Omental fat pad (tissue), 4 donors: ENCODE results near the gene BIRC6. TPM values are rescaled to one million over a fixed set of nuclear protein-coding genes. Genes with fewer than 3 reads are reported as not detected.

ENCODE experiments used
- ATAC-seq: fragments of 150-250 bp; one replicate; pipeline ENCODE4 v1.9.1; 2016; ENCODE audit warnings: mild to moderate bottlenecking, moderate library complexity; ENCODE audit not compliant: low FRiP score
- DNase-seq: peaks from one replicate; pipeline ENCODE4 v3.0.0-alpha.2; 2019; ENCODE audit warnings: low spot score
- total RNA-seq, 4 donors: library from RNA; depleted of rRNA; stranded (reverse); fragments of >200 nt; gene quantifications; one replicate each; pipeline ENCODE4 v1.1.0, GENCODE V29; 2016
- TF ChIP-seq, protein P1 (sequence below), 3 donors: fragments of 450-650 bp; IDR thresholded peaks; one replicate each; pipeline ENCODE4 v1.5.1; 2016 to 2017; ENCODE audit warnings: antibody characterized with exemption in 3 of 3, mild to moderate bottlenecking in 3 of 3, moderate library complexity in 2 of 3

The BIRC6 gene
- total RNA-seq, 4 donors from 2014 or later: 118 to 226 (median 151) TPM

DNA sequence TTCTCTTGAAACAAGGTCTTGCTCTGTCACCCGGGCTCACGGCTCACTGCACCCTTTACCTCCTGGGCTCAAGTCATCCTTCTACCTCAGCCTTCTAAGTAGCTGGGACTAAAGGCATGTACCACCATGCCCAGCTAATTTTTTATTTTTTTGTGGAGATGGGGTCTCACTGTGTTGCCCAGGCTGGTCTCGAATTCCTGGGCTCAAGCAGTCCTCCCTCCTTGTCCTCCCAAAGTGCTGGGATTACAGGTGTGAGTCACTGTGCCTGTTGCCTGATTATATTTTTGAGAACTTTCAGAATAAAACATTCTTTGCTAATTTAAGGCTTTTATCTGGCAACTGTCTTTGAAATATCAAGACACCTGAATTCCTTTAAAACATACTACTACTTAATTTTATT is 47.9 kb downstream of the BIRC6 start:
- DNase-seq (no peak), ATAC-seq (no peak)
- TF ChIP-seq, protein P1, sequence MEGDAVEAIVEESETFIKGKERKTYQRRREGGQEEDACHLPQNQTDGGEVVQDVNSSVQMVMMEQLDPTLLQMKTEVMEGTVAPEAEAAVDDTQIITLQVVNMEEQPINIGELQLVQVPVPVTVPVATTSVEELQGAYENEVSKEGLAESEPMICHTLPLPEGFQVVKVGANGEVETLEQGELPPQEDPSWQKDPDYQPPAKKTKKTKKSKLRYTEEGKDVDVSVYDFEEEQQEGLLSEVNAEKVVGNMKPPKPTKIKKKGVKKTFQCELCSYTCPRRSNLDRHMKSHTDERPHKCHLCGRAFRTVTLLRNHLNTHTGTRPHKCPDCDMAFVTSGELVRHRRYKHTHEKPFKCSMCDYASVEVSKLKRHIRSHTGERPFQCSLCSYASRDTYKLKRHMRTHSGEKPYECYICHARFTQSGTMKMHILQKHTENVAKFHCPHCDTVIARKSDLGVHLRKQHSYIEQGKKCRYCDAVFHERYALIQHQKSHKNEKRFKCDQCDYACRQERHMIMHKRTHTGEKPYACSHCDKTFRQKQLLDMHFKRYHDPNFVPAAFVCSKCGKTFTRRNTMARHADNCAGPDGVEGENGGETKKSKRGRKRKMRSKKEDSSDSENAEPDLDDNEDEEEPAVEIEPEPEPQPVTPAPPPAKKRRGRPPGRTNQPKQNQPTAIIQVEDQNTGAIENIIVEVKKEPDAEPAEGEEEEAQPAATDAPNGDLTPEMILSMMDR (IDR thresholded peaks at IDR 0.05): no peak

DNA sequence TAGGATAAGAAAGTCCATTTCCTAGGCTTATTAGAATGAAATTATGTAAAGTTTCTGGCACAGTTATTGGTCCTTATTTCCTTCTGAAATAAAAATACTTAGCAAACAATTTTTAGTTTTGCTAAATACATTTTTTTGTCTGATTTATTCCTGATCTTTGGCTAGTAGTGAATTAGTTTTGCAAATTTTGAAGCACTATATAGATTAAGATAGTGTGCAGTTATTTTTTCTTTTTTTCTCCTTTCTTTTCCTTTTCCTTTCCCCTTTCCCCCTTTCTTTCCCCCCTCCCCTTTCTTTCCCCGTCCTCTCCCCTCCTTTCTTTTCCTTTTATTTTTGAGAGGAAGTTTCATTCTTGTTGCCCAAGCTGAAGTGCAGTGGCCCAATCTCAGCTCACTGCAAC is 59.7 kb downstream of the BIRC6 start:
- TF ChIP-seq, protein P1 (IDR thresholded peaks at IDR 0.05): no peak
- ATAC-seq (no peak), DNase-seq (no peak)

DNA sequence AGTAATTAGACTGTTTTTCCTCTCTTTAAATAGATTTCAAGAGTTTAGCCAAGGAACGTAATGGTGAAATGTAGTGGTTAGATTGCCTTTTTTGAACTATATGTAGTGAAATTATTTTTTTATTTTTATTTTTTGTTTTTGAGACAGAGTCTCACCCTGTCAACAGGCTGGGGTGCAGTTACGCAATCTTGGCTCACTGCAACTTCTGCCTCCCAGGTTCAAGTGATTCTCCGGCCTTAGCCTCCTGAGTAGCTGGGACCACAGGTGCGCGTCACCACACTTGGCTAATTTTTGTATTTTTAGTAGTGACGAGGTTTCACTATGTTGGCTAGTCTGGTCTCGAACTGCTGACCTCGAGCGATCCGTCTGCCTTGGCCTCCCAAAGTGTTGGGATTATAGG is 60.8 kb downstream of the BIRC6 start:
- no peak for ATAC-seq
- no peak for DNase-seq
- TF ChIP-seq, protein P1 (IDR thresholded peaks at IDR 0.05): no peak

DNA sequence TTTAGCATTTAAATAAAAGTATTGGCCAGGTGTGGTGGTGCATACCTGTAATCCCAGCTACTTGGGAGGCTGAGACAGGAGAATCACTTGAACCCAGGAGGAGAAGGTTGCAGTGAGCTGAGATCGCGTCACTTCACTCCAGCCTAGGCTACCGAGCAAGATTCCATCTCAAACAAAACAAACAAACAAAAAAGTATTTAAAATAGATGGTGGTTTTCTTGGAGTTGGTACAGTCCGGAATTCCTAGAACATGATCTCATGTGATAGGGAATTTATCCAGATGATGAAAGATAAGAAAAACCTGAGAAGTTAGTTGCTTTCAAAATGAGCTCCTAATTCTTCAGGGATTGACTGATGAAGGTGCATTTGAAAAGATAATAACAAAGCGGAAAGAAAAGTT is 62.0 kb downstream of the BIRC6 start:
- DNase-seq (no peak), ATAC-seq (no peak)
- TF ChIP-seq, protein P1 (IDR thresholded peaks at IDR 0.05): no peak

DNA sequence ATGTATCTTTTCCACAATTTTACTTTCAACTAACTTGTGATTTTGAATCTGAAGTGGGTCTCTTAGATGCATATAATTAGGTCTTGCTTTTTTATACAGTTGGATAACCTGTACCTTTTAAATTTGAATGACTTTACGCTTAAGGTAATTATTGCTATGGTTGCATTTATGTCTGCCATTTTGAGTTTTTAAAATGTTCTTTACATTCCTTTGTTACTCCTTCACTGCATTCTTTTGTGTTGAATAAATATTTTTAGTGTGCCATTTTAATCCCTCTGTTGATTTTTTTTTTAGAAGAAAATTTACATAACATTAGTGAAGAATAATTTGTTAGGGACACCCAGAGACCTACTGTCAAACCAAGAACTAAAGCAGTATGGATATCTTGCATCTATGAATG is 65.3 kb downstream of the BIRC6 start:
- ATAC-seq: no peak
- TF ChIP-seq, protein P1 (IDR thresholded peaks at IDR 0.05): no peak
- DNase-seq: no peak

DNA sequence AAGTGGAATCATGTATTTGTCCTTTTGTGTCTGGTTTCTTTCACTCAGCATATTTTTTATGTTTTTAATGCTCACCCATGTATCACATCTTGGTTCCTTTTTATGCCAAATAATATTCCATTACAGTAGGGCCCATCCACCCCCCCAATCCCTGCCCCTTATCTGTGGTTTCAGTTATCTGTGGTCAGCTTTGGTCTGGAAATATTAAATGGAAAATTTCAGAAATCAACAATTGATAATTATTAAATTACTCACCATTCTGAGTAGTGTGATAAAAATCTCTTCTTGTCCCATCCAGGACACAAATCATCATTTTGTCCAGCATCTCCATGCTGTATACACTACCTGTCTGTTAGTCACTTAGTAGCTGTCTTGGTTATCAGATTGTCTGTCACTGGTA is 66.7 kb downstream of the BIRC6 start:
- no peak for DNase-seq
- no peak for ATAC-seq
- TF ChIP-seq, protein P1 (IDR thresholded peaks at IDR 0.05): no peak

DNA sequence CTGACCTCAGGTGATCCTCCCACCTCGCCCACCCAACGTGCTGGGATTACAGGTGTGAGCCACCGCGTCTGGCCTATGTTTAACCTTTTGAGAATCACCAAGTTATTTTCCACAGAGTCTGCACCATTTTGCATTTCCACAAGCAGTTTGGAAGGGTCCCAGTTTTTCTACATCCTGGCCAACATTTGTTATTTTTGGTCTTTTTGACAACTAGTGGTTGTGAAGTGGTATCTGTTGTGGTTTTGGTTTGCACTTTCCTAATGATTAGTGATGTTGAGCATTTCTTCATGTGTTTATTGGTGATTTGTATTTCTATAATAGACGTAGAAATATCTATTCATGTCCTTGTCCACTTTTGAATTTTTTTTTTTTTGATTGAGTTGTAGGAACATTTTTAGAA is 67.9 kb downstream of the BIRC6 start:
- ATAC-seq (no peak), DNase-seq (no peak)
- TF ChIP-seq, protein P1 (IDR thresholded peaks at IDR 0.05): no peak
